Activated B cell treated with CpG ODN at 0.5 μM for 24 hours (primary cell): ENCODE data around the gene KIAA0319L. TPM values are rescaled to one million over a fixed set of nuclear protein-coding genes. Genes with fewer than 3 reads are reported as not detected.

Experiments used
- ATAC-seq: fragments of 200-7000 bp; cut with Tn5 transposase; one replicate; pipeline ENCODE4 v1.10.0; 2021; ENCODE audit warnings: low read depth, mild to moderate bottlenecking, moderate library complexity
- CTCF ChIA-PET: fragments of 350-600 bp; sonication (Branson Sonifier 250); formaldehyde crosslinking; loops from one replicate; lab custom pipeline; 2021; ENCODE audit warnings: antibody characterized with exemption; lab: Charles Lee
- POLR2A ChIA-PET: fragments of 350-600 bp; sonication (Branson Sonifier 250); formaldehyde crosslinking; loops from one replicate; lab custom pipeline; 2021; ENCODE audit warnings: antibody characterized with exemption; lab: Charles Lee
- DNase-seq: peaks from one replicate; pipeline ENCODE4 v3.0.0; 2022
- H3K27ac Mint-ChIP-seq: one replicate; pipeline ENCODE4 v1.8.0; 2020; ENCODE audit warnings: mixed read lengths
- H3K27me3 Mint-ChIP-seq: one replicate; pipeline ENCODE4 v1.8.0; 2021; ENCODE audit warnings: mixed read lengths
- H3K36me3 Mint-ChIP-seq: one replicate; pipeline ENCODE4 v1.8.0; 2021; ENCODE audit warnings: low read depth, mixed read lengths
- H3K4me1 Mint-ChIP-seq: one replicate; pipeline ENCODE4 v1.8.0; 2021; ENCODE audit warnings: mixed read lengths
- H3K4me3 Mint-ChIP-seq: one replicate; pipeline ENCODE4 v1.8.0; 2020; ENCODE audit warnings: mild to moderate bottlenecking, mixed read lengths
- H3K9me3 Mint-ChIP-seq: one replicate; pipeline ENCODE4 v1.8.0; 2020; ENCODE audit warnings: mixed read lengths
- CTCF ChIP-seq: fragments of 200-600 bp; IDR thresholded peaks from one replicate; pipeline ENCODE4 v1.8.0; 2022; ENCODE audit warnings: antibody characterized with exemption, mild to moderate bottlenecking
- intact Hi-C: fragments of 100-400 bp; cut with micrococcal nuclease; formaldehyde crosslinking; loops from one replicate; pipeline ENCODE4 v1.15.1; 2024
- total RNA-seq: library from RNA; stranded (reverse); gene quantifications from 2 replicates; pipeline ENCODE4 v1.2.3, GENCODE V29; 2022

Gene KIAA0319L
- total RNA-seq, 1 donor from 2014 or later, result 59.1 TPM

GRCh38 chr1:35576061-35576765 lies 19.0 kb upstream of the KIAA0319L start:
- ChIA-PET POLR2A (interaction anchor here (1.4 kb wide), 1 partner anchor 19 kb away, joined by 3 read pairs; the partner anchor contains the start of genes KIAA0319L and NCDN), CTCF (interaction anchor here (1.2 kb wide), 1 partner anchor 139 kb away, joined by 3 read pairs; no protein-coding TSS in a partner anchor)
- peaks cover 27% of the 10 kb centered on the region for H3K4me1 Mint-ChIP-seq
- ATAC-seq (no peak), DNase-seq (no peak)
- peaks cover 17% of the 10 kb centered on the region for H3K27me3 Mint-ChIP-seq
- peak overlapping the region; percentile 71 for H3K27ac Mint-ChIP-seq
- peak overlapping the region; percentile 81 for H3K4me3 Mint-ChIP-seq
- no peak for TF ChIP-seq CTCF
- H3K36me3 Mint-ChIP-seq, result no peaks in the 10 kb centered on the region
- intact Hi-C loops, result no loop called here
- no peaks in the 10 kb centered on the region for H3K9me3 Mint-ChIP-seq

DNA sequence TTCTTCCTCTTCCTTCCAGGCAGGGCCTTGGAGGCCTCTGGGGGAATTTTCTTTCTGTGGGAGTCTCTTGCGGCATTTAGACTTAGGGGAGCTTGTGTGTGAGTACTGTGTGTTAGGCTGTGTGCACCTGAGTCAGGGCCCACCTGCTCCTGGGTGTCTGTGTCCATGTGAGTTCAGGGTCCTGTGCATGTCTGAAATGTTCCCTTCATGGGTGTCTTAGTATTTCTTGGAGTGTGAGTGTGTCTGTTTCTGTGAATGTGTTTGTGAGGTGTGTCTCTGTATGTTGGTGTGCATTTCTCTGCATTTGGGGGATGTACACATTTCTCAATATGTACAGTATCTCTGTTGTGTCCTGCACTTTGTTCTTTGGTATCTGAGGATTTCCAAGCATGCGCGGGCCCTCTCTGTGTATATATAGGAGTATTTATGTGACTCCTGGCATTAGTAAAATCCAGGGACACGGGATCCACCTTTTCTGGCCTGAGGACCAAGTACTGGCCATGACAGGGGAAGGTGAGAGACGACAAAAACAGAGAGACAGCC lies 18.3 kb upstream of the KIAA0319L start:
- TF ChIP-seq CTCF, result no peak
- ChIA-PET POLR2A (interaction anchor here (1.4 kb wide), 1 partner anchor 18 kb away, joined by 3 read pairs; the partner anchor contains the start of genes KIAA0319L and NCDN), CTCF (no interaction called here)
- intact Hi-C loops, result no loop called here
- DNase-seq, result no peak
- Mint-ChIP-seq H3K4me1 (peaks cover 27% of the 10 kb centered on the region), H3K4me3 (peak overlapping the region; percentile 68), H3K27ac (no peak overlapping the region), H3K9me3 (no peaks in the 10 kb centered on the region), H3K36me3 (no peaks in the 10 kb centered on the region), H3K27me3 (peaks cover 20% of the 10 kb centered on the region)
- no peak for ATAC-seq

GRCh38 chr1:35574655-35575415 lies 17.6 kb upstream of the KIAA0319L start:
- ChIA-PET CTCF (no interaction called here), POLR2A (interaction anchor here (0.5 kb wide), 1 partner anchor 123 kb away, joined by 3 read pairs; no protein-coding TSS in a partner anchor)
- TF ChIP-seq CTCF, result no peak
- no peak for ATAC-seq
- H3K9me3 Mint-ChIP-seq, result no peaks in the 10 kb centered on the region
- DNase-seq, result no peak
- H3K36me3 Mint-ChIP-seq, result no peaks in the 10 kb centered on the region
- no peak overlapping the region for H3K4me3 Mint-ChIP-seq
- no peak overlapping the region for H3K27ac Mint-ChIP-seq
- peaks cover 23% of the 10 kb centered on the region for H3K27me3 Mint-ChIP-seq
- intact Hi-C loops, result no loop called here
- peaks cover 27% of the 10 kb centered on the region for H3K4me1 Mint-ChIP-seq

GRCh38 chr1:35574125-35574654 lies 17.0 kb upstream of the KIAA0319L start:
- no peaks in the 10 kb centered on the region for H3K9me3 Mint-ChIP-seq
- no peak overlapping the region for H3K4me3 Mint-ChIP-seq
- ATAC-seq (no peak), DNase-seq (no peak)
- H3K27ac Mint-ChIP-seq, result no peak overlapping the region
- H3K4me1 Mint-ChIP-seq, result peaks cover 27% of the 10 kb centered on the region
- no peak for TF ChIP-seq CTCF
- POLR2A ChIA-PET, result interaction anchor here (0.5 kb wide), 1 partner anchor 123 kb away, joined by 3 read pairs; no protein-coding TSS in a partner anchor
- no peaks in the 10 kb centered on the region for H3K36me3 Mint-ChIP-seq
- intact Hi-C loops, result no loop called here
- H3K27me3 Mint-ChIP-seq, result peaks cover 23% of the 10 kb centered on the region
- CTCF ChIA-PET, result interaction anchor here (1.1 kb wide), 1 partner anchor 153 kb away, joined by 4 read pairs; no protein-coding TSS in a partner anchor
